Fibroblast of lung (primary cell): ENCODE results near the gene KRT16.

Source experiments
- CTCF ChIP-seq, 2 donors: IDR thresholded peaks in 1 of 2; conservative IDR thresholded peaks in 1 of 2; 1 replicate in 1 of 2; 2 replicates in 1 of 2; pipeline ENCODE4 v1.5.1; 2011 to 2012; ENCODE audit warnings: low read length in 2 of 2, control low read depth in 1 of 2, inconsistent platforms in 1 of 2, low read depth in 1 of 2, mild to moderate bottlenecking in 1 of 2
- EZH2 ChIP-seq: IDR thresholded peaks from 2 replicates; pipeline ENCODE4 v1.5.1; 2012; ENCODE audit warnings: low read length, control low read depth, mild to moderate bottlenecking; ENCODE audit errors: missing control alignments

GRCh38 chr17:41624208-41625101 is 11.9 kb upstream of the KRT16 start, which contains the start of gene KRT17:
- TF ChIP-seq CTCF (conservative IDR thresholded peaks at IDR 0.05 in 1 of 2, IDR thresholded peaks at IDR 0.05 in 1 of 2; ENCODE audit: low read depth in 1 of 2, low read length in 2 of 2), result no peak
- no peak for TF ChIP-seq EZH2
